ENCODE results near the gene TMEM244. TPM values are rescaled to one million over a fixed set of nuclear protein-coding genes. Genes with fewer than 3 reads are reported as not detected.
"Not testable (repeated sequence)": the region's sequence is repeated elsewhere in the genome, so short reads cannot be mapped to it uniquely, and the experiment has no call there.

Gene TMEM244
- total and polyA plus RNA-seq, 7 experiments from 2014 or later = not detected

DNA sequence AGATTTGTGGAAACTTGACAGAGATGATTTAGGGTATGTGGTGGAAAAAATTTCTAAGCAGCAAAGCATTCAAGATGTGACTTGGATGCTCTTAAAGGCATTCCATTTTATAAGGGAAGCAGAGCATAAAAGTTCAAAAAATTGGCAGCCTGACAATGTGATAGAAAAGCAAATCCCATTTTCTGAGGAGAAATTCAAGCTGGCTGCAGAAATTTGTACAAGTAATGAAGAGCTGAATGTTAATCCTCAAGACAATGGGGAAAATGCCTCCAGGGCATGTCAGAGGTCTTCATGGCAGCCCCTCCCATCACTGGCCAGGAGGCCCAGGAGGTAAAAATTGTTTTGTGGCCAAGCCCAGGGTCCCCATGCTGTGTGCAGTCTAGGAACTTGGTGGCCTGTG, 58.2 kb downstream of the TMEM244 start:
- H3K36me3 ChIP-seq (ENCODE audit: control insufficient read depth in 2 of 3, insufficient read depth in 3 of 3, low read length in 3 of 3); ATAC-seq; CTCF ChIA-PET; H3K4me1 Mint-ChIP-seq; H3K4me1 ChIP-seq (ENCODE audit: control insufficient read depth in 2 of 2, insufficient read depth in 2 of 2, low read length in 2 of 2); H3K27ac ChIP-seq (ENCODE audit: low read depth, low read length); POLR2A ChIA-PET; H3K4me3 ChIP-seq (ENCODE audit: low read length); H3K27me3 ChIP-seq (ENCODE audit: control insufficient read depth in 2 of 2, insufficient read depth in 2 of 2, low read length in 2 of 2); H3K9me3 ChIP-seq (ENCODE audit: control insufficient read depth in 2 of 3, low read length in 3 of 3); intact Hi-C loops (cut with micrococcal nuclease); H3K27ac Mint-ChIP-seq; H3K36me3 Mint-ChIP-seq; H3K4me3 Mint-ChIP-seq; DNase-seq: not testable (repeated sequence)
- Mint-ChIP-seq H3K9me3 (peaks cover 0 to 18% (median 3%) of the 10 kb centered on the region in 11 donors), H3K27me3 (peaks cover 0 to 31% (median 12%) of the 10 kb centered on the region in 5 donors)

GRCh38 chr6:129801909-129802308, 59.2 kb downstream of the TMEM244 start:
- peaks cover 0 to 3% (median 0%) of the 10 kb centered on the region in 5 donors for H3K36me3 Mint-ChIP-seq
- no peak overlapping the region for H3K27ac ChIP-seq (ENCODE audit: low read depth, low read length)
- ChIA-PET CTCF (no interaction called here), POLR2A (no interaction called here)
- H3K27me3 Mint-ChIP-seq = peaks cover 0 to 31% (median 12%) of the 10 kb centered on the region in 5 donors
- no peaks in the 10 kb centered on the region for H3K4me1 Mint-ChIP-seq
- no peak overlapping the region for H3K4me3 Mint-ChIP-seq
- H3K27ac Mint-ChIP-seq = no peak overlapping the region
- H3K4me1 ChIP-seq (ENCODE audit: control insufficient read depth in 2 of 2, insufficient read depth in 2 of 2, low read length in 2 of 2) = no peaks in the 10 kb centered on the region
- no peaks in the 10 kb centered on the region for H3K9me3 ChIP-seq (ENCODE audit: control insufficient read depth in 2 of 3, low read length in 3 of 3)
- H3K36me3 ChIP-seq (ENCODE audit: control insufficient read depth in 2 of 3, insufficient read depth in 3 of 3, low read length in 3 of 3) = no peaks in the 10 kb centered on the region
- no peak for DNase-seq
- intact Hi-C loops (cut with micrococcal nuclease) = no loop called here
- ATAC-seq = no peak
- no peak overlapping the region for H3K4me3 ChIP-seq (ENCODE audit: low read length)
- no peaks in the 10 kb centered on the region for H3K27me3 ChIP-seq (ENCODE audit: control insufficient read depth in 2 of 2, insufficient read depth in 2 of 2, low read length in 2 of 2)
- H3K9me3 Mint-ChIP-seq = peaks cover 0 to 16% (median 0%) of the 10 kb centered on the region in 11 donors

GRCh38 chr6:129795261-129795660, 65.9 kb downstream of the TMEM244 start:
- H3K36me3 ChIP-seq (ENCODE audit: control insufficient read depth in 2 of 3, insufficient read depth in 3 of 3, low read length in 3 of 3) = no peaks in the 10 kb centered on the region
- H3K27ac ChIP-seq (ENCODE audit: low read depth, low read length) = no peak overlapping the region
- no peaks in the 10 kb centered on the region for H3K4me1 ChIP-seq (ENCODE audit: control insufficient read depth in 2 of 2, insufficient read depth in 2 of 2, low read length in 2 of 2)
- H3K9me3 ChIP-seq (ENCODE audit: control insufficient read depth in 2 of 3, low read length in 3 of 3) = no peaks in the 10 kb centered on the region
- DNase-seq = no peak
- intact Hi-C loops (cut with micrococcal nuclease) = no loop called here
- no peaks in the 10 kb centered on the region for H3K36me3 Mint-ChIP-seq
- no peak for ATAC-seq
- H3K27me3 ChIP-seq (ENCODE audit: control insufficient read depth in 2 of 2, insufficient read depth in 2 of 2, low read length in 2 of 2) = no peaks in the 10 kb centered on the region
- POLR2A ChIA-PET = no interaction called here
- peaks cover 0 to 7% (median 6%) of the 10 kb centered on the region in 7 donors for H3K4me1 Mint-ChIP-seq
- H3K27me3 Mint-ChIP-seq = peaks cover 0 to 35% (median 13%) of the 10 kb centered on the region in 5 donors
- H3K4me3 Mint-ChIP-seq = no peak overlapping the region
- CTCF ChIA-PET = no interaction called here
- H3K27ac Mint-ChIP-seq = no peak overlapping the region
- no peak overlapping the region for H3K4me3 ChIP-seq (ENCODE audit: low read length)
- peaks cover 0 to 5% (median 0%) of the 10 kb centered on the region in 11 donors for H3K9me3 Mint-ChIP-seq

DNA sequence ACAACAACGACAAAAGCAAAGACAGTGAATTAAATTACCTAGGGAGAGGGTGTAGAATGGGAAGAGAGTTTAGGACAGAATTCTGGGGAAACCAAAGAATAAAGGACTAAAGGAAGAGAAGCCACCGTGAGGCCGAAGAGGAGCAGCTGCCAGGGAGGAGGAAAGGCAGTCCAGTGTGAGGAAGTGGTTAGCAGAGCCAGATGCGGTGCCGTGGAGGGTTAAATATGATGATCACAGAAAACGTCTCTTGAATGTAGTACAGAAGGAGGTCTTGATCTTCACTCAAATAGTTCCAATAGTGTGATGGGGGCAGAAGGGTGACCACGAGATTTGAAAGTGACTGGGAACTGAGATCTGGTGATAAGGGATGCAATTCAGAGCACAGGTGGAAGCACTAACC, 67.7 kb downstream of the TMEM244 start:
- peak; percentile 26 for ATAC-seq
- Mint-ChIP-seq H3K4me3 (peak overlapping the region in 1 of 10 donors; percentile 21), H3K27ac (peak overlapping the region in 1 of 9 donors; percentile 7), H3K4me1 (peaks cover 0 to 7% (median 6%) of the 10 kb centered on the region in 7 donors), H3K36me3 (no peaks in the 10 kb centered on the region), H3K9me3 (peaks cover 0 to 5% (median 0%) of the 10 kb centered on the region in 11 donors), H3K27me3 (peaks cover 0 to 35% (median 11%) of the 10 kb centered on the region in 5 donors)
- ChIA-PET POLR2A (no interaction called here), CTCF (no interaction called here)
- no peak overlapping the region for H3K27ac ChIP-seq (ENCODE audit: low read depth, low read length)
- no peaks in the 10 kb centered on the region for H3K4me1 ChIP-seq (ENCODE audit: control insufficient read depth in 2 of 2, insufficient read depth in 2 of 2, low read length in 2 of 2)
- H3K36me3 ChIP-seq (ENCODE audit: control insufficient read depth in 2 of 3, insufficient read depth in 3 of 3, low read length in 3 of 3) = no peaks in the 10 kb centered on the region
- no peaks in the 10 kb centered on the region for H3K9me3 ChIP-seq (ENCODE audit: control insufficient read depth in 2 of 3, low read length in 3 of 3)
- H3K27me3 ChIP-seq (ENCODE audit: control insufficient read depth in 2 of 2, insufficient read depth in 2 of 2, low read length in 2 of 2) = no peaks in the 10 kb centered on the region
- no peak overlapping the region for H3K4me3 ChIP-seq (ENCODE audit: low read length)
- intact Hi-C loops (cut with micrococcal nuclease) = no loop called here
- no peak for DNase-seq

DNA sequence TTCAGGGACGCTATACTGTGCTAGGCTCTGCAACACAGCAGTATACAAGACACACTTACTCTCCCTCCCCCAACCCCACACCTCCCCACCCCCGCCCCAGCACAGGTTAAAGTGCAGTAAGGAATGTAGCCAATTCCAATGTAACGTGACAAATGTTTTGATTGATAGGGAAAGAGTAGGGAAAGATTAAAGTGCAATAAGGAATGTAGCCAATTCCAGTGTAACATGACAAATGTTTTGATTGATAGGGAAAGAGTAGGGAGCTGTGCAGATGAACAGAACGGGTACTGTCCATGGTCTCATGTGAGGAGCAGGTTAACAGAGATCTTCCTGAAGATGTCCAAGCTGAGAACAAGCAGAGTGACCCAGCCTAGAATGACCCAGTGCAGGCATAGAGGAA, 69.1 kb downstream of the TMEM244 start:
- no peak overlapping the region for H3K4me3 Mint-ChIP-seq
- no peak overlapping the region for H3K4me3 ChIP-seq (ENCODE audit: low read length)
- no peaks in the 10 kb centered on the region for H3K9me3 ChIP-seq (ENCODE audit: control insufficient read depth in 2 of 3, low read length in 3 of 3)
- POLR2A ChIA-PET = no interaction called here
- DNase-seq = no peak
- intact Hi-C loops (cut with micrococcal nuclease) = no loop called here
- no peaks in the 10 kb centered on the region for H3K27me3 ChIP-seq (ENCODE audit: control insufficient read depth in 2 of 2, insufficient read depth in 2 of 2, low read length in 2 of 2)
- ATAC-seq = no peak
- peaks cover 0 to 32% (median 11%) of the 10 kb centered on the region in 5 donors for H3K27me3 Mint-ChIP-seq
- no peak overlapping the region for H3K27ac ChIP-seq (ENCODE audit: low read depth, low read length)
- CTCF ChIA-PET = no interaction called here
- no peak overlapping the region for H3K27ac Mint-ChIP-seq
- no peaks in the 10 kb centered on the region for H3K4me1 ChIP-seq (ENCODE audit: control insufficient read depth in 2 of 2, insufficient read depth in 2 of 2, low read length in 2 of 2)
- H3K36me3 ChIP-seq (ENCODE audit: control insufficient read depth in 2 of 3, insufficient read depth in 3 of 3, low read length in 3 of 3) = no peaks in the 10 kb centered on the region
- peaks cover 0 to 7% (median 6%) of the 10 kb centered on the region in 7 donors for H3K4me1 Mint-ChIP-seq
- peaks cover 0 to 5% (median 0%) of the 10 kb centered on the region in 11 donors for H3K9me3 Mint-ChIP-seq
- H3K36me3 Mint-ChIP-seq = no peaks in the 10 kb centered on the region

DNA sequence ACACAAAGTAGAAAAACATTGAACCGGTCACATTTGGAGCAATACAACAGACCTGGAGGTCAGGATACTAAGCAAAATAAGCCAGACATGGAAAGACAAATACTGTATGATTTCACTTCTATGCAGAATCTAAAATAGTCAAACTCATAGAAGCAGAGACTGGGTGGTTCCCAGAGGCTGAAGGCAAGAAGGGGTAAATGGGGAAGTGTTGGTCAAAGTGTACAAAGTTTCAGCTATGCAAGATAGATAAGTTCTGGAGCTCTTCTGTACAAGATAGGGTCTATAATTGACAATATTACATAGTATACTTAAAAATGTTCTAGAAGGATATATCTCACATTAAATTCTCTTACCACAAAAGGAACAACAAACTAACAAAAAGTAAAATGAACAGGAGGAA, 70.3 kb downstream of the TMEM244 start:
- Mint-ChIP-seq H3K27ac (no peak overlapping the region), H3K27me3 (peaks cover 0 to 27% (median 11%) of the 10 kb centered on the region in 5 donors), H3K36me3 (no peaks in the 10 kb centered on the region), H3K9me3 (peaks cover 0 to 5% (median 0%) of the 10 kb centered on the region in 11 donors), H3K4me3 (no peak overlapping the region), H3K4me1 (peaks cover 0 to 7% (median 6%) of the 10 kb centered on the region in 7 donors)
- POLR2A ChIA-PET = no interaction called here
- no peak for DNase-seq
- Histone ChIP-seq H3K9me3 (ENCODE audit: control insufficient read depth in 2 of 3, low read length in 3 of 3) (no peaks in the 10 kb centered on the region), H3K4me1 (ENCODE audit: control insufficient read depth in 2 of 2, insufficient read depth in 2 of 2, low read length in 2 of 2) (no peaks in the 10 kb centered on the region), H3K36me3 (ENCODE audit: control insufficient read depth in 2 of 3, insufficient read depth in 3 of 3, low read length in 3 of 3) (no peaks in the 10 kb centered on the region), H3K27ac (ENCODE audit: low read depth, low read length) (no peak overlapping the region), H3K27me3 (ENCODE audit: control insufficient read depth in 2 of 2, insufficient read depth in 2 of 2, low read length in 2 of 2) (no peaks in the 10 kb centered on the region), H3K4me3 (ENCODE audit: low read length) (no peak overlapping the region)
- intact Hi-C loops (cut with micrococcal nuclease) = no loop called here
- ATAC-seq = no peak
- CTCF ChIA-PET = no interaction called here

GRCh38 chr6:129789974-129790373, 71.1 kb downstream of the TMEM244 start:
- ChIA-PET POLR2A (interaction anchor here (0.6 kb wide), 1 partner anchor 260 kb away, joined by 3 read pairs; no protein-coding TSS in a partner anchor), CTCF (no interaction called here)
- Mint-ChIP-seq H3K4me1 (peaks cover 0 to 7% (median 6%) of the 10 kb centered on the region in 7 donors), H3K36me3 (no peaks in the 10 kb centered on the region), H3K27me3 (peaks cover 0 to 35% (median 11%) of the 10 kb centered on the region in 5 donors), H3K4me3 (no peak overlapping the region), H3K27ac (no peak overlapping the region), H3K9me3 (peaks cover 0 to 5% (median 0%) of the 10 kb centered on the region in 11 donors)
- ATAC-seq = no peak
- no peaks in the 10 kb centered on the region for H3K4me1 ChIP-seq (ENCODE audit: control insufficient read depth in 2 of 2, insufficient read depth in 2 of 2, low read length in 2 of 2)
- no peaks in the 10 kb centered on the region for H3K36me3 ChIP-seq (ENCODE audit: control insufficient read depth in 2 of 3, insufficient read depth in 3 of 3, low read length in 3 of 3)
- H3K27ac ChIP-seq (ENCODE audit: low read depth, low read length) = no peak overlapping the region
- no peak overlapping the region for H3K4me3 ChIP-seq (ENCODE audit: low read length)
- no peaks in the 10 kb centered on the region for H3K27me3 ChIP-seq (ENCODE audit: control insufficient read depth in 2 of 2, insufficient read depth in 2 of 2, low read length in 2 of 2)
- no peak for DNase-seq
- no peaks in the 10 kb centered on the region for H3K9me3 ChIP-seq (ENCODE audit: control insufficient read depth in 2 of 3, low read length in 3 of 3)
- intact Hi-C loops (cut with micrococcal nuclease) = no loop called here

Data from naive thymus-derived CD4-positive, alpha-beta T cell (primary cell).